Mammary epithelial cell (primary cell): ENCODE data around the gene CCDC160.

Source experiments
- EZH2 ChIP-seq: IDR thresholded peaks from 2 replicates; pipeline ENCODE4 v1.6.1; 2012; ENCODE audit warnings: low read length, inconsistent platforms, borderline replicate concordance
- TF ChIP-seq, protein P1 (sequence below), 2 donors: IDR thresholded peaks in 1 of 2; conservative IDR thresholded peaks in 1 of 2; 2 replicates each; pipeline ENCODE4 v1.5.1; 2011 to 2012; ENCODE audit warnings: inconsistent platforms in 2 of 2, low read length in 2 of 2, mild to moderate bottlenecking in 2 of 2, control low read depth in 1 of 2, low read depth in 1 of 2; ENCODE audit not compliant: insufficient read depth in 1 of 2; ENCODE audit errors: extremely low read depth in 1 of 2

DNA sequence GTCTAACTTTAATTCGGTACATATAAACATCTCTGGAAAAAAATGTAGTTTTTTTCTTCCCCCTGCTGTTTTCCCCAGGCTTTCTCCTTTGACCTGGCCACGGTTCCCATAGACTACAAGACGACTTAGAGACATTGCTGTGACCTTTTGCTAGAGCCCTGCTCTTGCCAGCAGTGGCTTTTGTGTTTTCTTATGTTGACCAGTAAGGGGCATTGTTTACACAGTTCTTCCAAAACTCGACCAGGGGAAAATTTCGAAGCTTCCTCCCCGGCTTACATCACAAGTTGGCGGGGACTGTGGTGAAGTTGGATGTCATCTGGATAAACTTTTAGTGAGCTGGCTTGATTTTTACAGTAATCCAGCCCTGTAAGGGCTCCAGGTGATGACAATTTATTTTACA lies 9.3 kb downstream of the CCDC160 start:
- TF ChIP-seq, protein P1, sequence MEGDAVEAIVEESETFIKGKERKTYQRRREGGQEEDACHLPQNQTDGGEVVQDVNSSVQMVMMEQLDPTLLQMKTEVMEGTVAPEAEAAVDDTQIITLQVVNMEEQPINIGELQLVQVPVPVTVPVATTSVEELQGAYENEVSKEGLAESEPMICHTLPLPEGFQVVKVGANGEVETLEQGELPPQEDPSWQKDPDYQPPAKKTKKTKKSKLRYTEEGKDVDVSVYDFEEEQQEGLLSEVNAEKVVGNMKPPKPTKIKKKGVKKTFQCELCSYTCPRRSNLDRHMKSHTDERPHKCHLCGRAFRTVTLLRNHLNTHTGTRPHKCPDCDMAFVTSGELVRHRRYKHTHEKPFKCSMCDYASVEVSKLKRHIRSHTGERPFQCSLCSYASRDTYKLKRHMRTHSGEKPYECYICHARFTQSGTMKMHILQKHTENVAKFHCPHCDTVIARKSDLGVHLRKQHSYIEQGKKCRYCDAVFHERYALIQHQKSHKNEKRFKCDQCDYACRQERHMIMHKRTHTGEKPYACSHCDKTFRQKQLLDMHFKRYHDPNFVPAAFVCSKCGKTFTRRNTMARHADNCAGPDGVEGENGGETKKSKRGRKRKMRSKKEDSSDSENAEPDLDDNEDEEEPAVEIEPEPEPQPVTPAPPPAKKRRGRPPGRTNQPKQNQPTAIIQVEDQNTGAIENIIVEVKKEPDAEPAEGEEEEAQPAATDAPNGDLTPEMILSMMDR (conservative IDR thresholded peaks at IDR 0.05 in 1 of 2, IDR thresholded peaks at IDR 0.05 in 1 of 2; ENCODE audit: extremely low read depth in 1 of 2, insufficient read depth in 1 of 2, low read depth in 1 of 2, low read length in 2 of 2): no peak
- no peak for TF ChIP-seq EZH2
